Activated CD4-positive, alpha-beta T cell treated with anti-CD3 and anti-CD28 coated beads, Interleukin-2, amount 50 U/mL, for 4 hours (primary cell): Measurements from ENCODE around the gene PRR12.

Source experiments
- DNase-seq, 2 experiments: peaks; one replicate each; pipeline ENCODE4 v3.0.0-alpha.2; 2020

PRR12 gene

DNA sequence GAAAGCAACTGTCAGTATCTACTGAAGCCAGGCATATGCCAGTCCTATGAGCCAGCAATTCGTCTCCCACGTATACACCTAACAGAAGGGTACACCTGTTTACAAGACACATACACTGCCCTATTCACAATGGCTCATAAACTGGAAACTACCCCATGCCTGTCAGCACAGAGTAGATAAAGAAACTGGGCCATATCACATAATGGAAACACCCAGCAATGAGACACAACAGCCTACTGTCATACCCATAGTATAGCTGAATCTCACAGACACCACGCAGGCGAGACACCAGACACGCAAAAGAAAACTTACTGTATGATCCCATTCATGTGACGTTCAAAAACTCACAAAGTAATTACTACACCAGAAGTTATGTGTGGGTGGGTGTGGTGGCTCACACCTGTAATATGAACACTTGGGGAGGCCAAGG, 26.4 kb upstream of the PRR12 start:
- peak; percentile 46 to 53 for DNase-seq

GRCh38 chr19:49565261-49565660, 25.7 kb upstream of the PRR12 start:
- no peak for DNase-seq

DNA sequence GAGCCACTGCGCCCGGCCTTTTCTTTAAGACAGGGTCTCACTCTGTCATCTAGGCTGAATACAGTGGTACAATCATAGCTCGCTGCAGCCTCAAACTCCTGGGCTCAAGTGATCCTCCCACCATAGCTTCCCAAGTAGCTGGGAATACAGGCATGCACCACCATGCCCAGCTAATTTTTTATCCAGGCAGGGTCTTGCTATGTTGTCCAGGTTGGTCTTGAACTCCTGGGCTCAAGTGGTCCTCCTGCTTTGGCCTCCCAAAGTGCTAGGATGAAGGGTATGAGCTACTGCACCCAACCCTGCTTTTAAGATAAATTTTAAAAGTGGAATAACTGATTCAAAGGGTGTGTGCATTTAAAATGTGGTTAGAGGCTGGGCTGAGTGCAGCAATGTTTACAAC, 24.7 kb upstream of the PRR12 start:
- DNase-seq, result no peak

DNA sequence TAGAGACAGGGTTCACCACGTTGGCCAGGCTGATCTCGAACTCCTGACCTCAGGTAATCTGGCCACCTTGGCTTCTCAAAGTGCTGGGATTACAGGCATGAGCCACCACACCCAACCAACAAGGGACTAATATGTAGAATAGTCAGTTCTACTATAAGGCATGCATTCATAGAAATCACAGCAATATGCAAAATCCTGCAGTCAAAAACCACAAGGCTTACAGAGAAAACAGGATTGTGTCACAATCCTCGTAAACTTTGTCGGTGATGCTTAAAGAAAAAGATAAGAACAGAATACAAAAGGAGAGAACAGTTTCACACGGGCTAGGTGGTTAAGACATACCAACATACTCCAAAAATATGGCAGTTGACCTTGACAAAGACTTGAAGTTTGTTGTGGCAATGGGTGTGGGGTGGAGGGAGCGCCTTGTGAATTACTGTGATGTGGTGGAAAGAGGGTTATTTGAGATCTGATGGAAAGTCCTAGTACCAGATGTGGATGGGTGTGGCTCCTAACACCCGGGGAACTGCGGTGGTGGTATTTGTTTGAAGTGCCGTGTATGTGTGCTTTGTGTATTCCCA, 23.0 kb upstream of the PRR12 start:
- peak; percentile 50 to 52 for DNase-seq

DNA sequence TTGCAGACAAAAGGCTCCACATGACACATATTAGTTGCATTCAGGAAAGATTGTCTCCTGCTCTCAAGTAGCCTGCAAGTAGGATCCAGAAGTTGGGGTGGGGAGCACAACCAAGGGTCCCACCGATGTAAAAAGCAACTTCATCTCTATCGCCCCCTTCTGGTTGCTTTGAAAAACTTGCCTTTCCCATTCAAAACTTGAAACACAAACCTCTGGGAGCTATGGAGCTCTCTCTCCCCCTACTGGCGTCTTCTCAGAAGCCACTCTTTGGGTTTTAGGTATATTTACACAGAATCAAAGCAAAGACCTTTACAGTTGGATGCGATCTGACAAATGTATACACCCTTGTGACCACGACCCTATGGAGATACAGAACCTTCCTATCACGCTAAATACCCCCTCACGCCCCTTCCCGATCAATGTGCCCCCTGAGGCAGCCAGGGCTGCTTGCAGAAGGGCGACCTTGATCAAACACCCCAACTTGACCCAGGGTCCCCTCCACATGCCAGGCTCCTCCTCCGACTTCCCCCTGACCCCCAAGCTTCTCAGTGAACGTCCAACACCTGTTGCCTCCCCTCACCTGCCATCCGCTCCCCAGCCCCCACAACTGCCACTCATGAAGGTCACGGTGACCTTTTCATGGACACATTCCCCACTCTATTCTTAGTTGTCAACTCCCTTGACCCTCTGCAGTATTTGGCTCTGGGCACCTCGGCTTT, 20.7 kb upstream of the PRR12 start:
- DNase-seq, result peak; percentile 65 to 66

- DNase-seq, result no peak
Observed at GRCh38 chr19:49570997-49571676, 19.8 kb upstream of the PRR12 start.

- no peak for DNase-seq
Observed at GRCh38 chr19:49573009-49573408, 18.0 kb upstream of the PRR12 start.

DNA sequence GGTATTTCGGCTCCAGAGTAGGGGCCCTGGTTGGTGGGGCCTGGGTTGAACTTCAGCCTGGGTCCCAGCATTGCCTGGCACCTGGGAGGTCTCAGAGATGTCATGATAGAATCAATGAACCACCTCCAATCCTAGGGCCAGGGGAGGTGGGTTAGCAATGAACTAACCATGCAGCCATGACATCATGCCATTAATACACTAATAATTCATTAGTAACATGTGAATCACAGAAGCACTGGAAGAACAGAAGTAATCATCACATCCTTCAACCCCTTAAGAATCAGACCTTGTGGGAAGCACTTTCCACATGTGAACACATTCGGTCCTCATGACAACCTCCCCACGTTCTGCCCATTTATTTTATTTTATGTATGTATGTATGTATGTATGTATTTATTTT, 17.6 kb upstream of the PRR12 start:
- DNase-seq, result no peak

DNA sequence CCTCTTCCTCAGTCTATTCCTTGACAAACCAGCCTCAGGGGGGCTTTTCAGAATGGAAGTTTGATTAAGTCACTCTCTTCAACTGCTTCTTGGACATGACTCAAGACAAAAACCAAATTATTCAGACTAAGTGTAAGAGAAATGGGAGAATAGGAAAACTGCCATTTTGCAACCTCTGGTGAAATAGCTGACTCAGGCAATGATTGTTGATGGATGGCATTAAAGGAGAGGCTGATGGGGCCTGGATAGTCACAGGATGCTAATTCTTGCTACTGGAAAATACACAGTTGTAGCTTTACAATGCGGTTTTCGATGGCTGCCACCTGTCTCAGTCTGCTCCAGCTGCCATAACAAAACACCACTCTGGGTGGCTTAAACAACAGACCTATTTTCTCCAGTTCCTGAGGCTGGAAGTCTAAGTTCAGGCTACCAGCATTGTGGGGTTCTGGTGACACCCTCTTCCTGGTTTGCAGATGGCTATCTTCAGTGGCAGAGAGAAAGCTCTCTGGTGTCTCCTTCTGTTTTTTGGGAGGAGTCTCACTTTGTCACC, 16.7 kb upstream of the PRR12 start:
- no peak for DNase-seq

GRCh38 chr19:49579193-49579592, 11.8 kb upstream of the PRR12 start:
- no peak for DNase-seq

GRCh38 chr19:49579947-49580263, 11.1 kb upstream of the PRR12 start:
- no peak for DNase-seq

GRCh38 chr19:49580264-49581006, 10.5 kb upstream of the PRR12 start, which contains the start of gene NOSIP:
Gene NOSIP (minus strand): TSS chr19:49580556. CDS start chr19:49560691, 19,865 bp downstream.
- DNase-seq, result peak; percentile 95 to 96

- no peak for DNase-seq
Observed at GRCh38 chr19:49581007-49581508, 9.9 kb upstream of the PRR12 start, which contains the start of gene PRRG2. Gene PRRG2 (plus strand): TSS chr19:49581316. CDS start chr19:49583220, 1,904 bp downstream.

- DNase-seq, result no peak
Observed at GRCh38 chr19:49583239-49583638, 7.7 kb upstream of the PRR12 start.

DNA sequence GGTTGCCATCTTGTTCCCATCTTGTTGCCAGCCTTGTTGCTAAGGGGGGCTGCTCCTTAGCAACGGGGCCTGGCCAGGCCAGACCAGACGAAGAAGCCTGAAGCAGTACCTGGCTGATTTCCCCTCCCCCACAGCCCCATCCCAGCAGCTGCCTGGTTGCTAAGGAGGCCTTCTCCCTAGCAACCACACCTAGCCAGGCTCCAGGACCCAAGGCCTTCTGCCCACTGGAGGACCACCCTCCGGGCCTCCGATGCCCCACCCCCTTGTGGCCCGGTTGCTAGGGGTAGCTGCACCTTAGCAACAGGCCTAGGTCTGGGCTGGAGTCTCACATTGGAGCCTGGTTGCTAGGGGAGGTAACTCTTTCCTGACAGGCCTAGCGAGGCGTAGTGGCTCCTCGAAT, 6.0 kb upstream of the PRR12 start:
- DNase-seq, result no peak

- DNase-seq, result no peak
Observed at GRCh38 chr19:49587227-49587626, 3.8 kb upstream of the PRR12 start.

DNA sequence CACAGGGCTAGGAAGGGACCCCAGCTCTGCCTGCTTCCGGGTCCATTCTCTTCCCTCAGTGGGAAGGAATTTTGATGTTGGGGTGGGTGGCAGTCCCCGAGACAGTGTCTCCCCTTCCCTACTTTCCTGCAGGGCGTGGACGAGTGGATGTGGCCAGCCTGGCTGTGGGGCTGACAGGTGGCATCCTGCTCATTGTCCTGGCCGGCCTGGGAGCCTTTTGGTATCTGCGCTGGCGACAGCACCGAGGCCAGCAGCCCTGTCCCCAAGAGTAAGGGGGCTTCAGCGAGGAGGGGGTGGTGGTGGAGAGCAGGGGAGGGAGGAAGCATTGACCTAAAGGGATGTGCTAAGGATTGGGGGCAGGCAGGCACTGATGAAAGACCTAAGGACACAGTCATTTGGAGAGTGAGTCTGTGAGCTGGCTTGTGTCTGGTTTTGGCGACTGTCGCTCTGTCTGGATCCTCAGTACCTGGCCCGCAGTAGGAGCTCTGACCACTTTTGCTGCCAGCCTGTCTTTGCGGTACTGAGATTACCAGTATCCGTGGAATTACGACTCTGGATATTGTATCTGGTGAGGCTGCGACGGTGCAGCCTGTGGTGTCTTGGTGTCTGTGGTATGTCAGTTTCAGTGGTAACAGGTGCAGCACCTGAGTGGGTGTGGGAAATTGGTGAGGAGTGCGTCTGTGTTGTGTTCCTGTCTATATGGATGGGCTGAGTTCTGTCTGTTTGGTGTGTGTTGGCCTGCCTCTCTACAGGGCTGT, 2.4 kb upstream of the PRR12 start:
- DNase-seq, result peak in 1 of 2 experiments; percentile 44

DNA sequence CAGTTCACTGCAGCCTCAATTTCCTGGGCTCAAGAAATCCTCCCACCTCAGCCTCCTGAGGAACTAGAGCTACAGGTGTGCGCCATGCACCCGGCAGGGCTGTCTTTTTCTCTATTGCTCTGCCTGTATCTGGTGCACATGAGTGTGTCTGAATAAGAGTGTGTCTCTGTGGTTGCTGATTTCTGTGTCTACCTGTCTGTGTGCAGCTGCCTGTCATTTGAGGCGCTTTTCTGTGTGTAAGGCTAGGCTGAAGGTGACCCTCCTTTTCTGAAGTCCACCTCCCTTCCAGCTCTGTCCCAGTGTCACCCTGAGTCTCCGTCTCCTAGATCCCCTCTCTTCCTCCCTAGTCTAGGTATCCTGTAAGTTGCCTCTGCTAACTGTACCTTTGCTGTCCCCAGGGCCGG, 1.5 kb upstream of the PRR12 start:
- DNase-seq, result no peak

GRCh38 chr19:49590071-49590970, 661 bp upstream of the PRR12 start:
- peak; percentile 91 for DNase-seq

GRCh38 chr19:49591731-49592485, 926 bp downstream of the PRR12 start:
- peak in 1 of 2 experiments; percentile 31 for DNase-seq
